Activated CD4-positive, alpha-beta T cell treated with anti-CD3 and anti-CD28 coated beads for 1 hour (primary cell): ENCODE measurements around the gene SMYD3.

Experiments
- DNase-seq: peaks from one replicate; pipeline ENCODE4 v3.0.0-alpha.2; 2020

Gene SMYD3

GRCh38 chr1:246301553-246302250 lies 205.4 kb downstream of the SMYD3 start:
- no peak for DNase-seq

- no peak for DNase-seq
Observed at GRCh38 chr1:246300626-246301549, 206.2 kb downstream of the SMYD3 start.

DNA sequence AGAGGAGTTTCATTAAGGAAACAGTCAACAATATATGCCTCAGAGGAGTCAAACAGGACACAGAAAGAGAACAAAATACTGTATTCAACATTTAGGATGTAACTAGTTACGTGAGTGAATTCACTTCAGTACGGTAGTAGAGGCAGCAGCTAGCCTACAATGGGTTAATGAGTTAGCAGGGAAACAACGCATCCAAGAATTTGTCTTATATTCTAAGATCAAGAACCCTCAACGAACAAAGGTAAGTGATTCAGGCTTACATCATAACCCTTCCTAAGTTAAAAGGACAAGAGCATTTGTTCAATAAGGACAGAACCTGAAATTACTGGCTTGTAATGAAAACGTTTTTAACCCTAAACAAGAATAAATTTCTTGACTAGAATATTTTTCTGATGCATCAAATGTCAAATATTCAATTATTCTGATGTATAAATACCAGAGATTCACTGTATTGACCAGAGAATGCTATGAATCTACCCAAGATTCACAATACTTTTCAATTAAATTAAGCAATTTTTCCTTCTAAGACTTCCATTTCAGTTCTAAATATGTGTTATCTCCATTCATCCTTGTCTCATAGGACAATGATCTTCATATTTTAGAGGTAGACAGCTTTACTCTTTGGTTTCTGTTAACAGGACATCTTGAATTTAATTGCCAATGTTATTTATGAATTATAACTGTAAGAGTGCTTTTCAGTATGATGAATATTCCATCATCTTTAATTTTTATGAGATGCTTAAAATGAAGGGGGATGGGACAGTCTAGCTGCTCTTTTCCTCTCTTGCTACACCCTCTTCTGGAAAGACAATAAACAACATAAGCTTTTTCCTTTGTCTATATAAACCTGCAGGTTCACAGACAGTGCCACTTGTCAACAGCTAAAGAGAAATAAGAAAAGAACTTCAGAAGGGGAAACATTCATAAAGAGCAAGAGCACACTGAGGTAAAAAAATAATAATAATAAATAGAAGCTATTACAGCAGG lies 209.5 kb downstream of the SMYD3 start:
- no peak for DNase-seq

DNA sequence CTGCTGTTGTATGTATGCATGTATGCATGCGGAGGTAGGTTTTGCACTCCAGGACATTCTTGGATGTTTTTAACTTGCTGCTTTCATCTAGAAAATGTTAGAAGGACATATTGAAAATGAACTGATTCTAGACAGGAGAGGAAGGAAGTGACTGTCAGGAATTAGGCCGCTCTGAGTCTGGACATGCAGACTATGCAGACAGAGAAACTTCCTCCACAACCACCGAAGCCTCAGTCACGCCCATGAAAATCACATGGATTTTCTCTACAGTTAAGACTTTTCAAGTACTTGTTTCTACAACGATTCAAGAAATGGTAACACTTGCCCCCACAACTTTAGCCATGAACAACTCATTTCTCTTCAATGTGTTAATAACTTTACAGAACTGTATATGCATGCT lies 211.1 kb downstream of the SMYD3 start:
- no peak for DNase-seq

DNA sequence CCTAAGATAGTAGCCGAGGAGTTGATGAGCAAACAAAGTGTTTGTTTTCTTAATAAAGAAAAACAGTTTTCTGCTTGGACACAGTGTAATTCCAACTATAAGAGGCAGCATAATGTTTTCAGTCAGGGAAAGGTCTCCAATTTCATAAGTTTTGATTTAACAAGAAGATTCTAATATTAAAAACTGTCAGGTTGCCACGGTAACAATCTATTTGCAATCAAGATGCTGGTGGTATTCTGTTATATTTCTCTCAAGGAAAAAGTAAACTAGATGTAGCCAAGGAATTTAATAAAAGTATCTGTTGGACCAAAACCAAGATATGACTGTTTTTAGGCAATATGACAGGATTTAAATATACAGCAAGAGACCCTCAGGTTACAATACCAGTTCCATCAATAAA lies 211.7 kb downstream of the SMYD3 start:
- DNase-seq = no peak

DNA sequence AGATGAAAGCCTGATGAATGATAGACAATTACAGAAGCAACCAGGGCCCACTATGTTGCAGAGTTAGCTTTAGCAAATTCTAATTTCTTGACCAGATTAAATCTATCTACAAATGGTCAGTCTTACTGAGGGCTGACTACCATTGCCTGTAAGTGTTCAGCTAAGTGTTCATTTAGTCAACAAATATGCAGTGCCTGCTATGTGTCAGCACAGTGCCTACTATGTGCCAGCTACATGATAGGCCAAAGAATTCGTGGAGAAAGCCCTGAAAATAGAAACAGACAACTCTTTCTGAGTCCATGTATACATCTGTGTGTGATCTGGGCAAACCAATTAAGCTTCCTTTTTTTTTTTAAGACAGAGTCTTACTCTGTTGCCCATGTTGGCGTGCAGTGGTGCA lies 212.8 kb downstream of the SMYD3 start:
- DNase-seq = no peak

GRCh38 chr1:246293366-246294121 lies 213.5 kb downstream of the SMYD3 start:
- DNase-seq = no peak

DNA sequence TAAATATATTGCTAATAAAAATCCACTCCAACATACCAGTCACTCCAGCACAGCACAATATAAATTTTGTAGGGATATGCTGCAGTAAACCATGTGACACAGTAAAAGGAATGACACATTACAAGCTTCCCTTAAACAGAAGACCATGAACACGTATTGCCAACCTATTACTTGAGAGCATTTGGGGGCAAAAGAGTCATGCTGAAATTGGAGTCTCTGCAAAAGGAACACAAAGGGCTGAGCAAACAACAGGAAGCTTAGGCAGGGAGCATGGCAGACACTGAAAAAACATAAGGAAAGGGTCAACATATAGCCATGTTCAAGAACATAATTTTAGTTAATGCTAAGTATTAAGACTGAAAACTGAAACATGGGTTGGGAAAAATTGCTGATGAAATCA lies 214.5 kb downstream of the SMYD3 start:
- no peak for DNase-seq

- no peak for DNase-seq
Observed at GRCh38 chr1:246291127-246291526, 216.0 kb downstream of the SMYD3 start.

DNA sequence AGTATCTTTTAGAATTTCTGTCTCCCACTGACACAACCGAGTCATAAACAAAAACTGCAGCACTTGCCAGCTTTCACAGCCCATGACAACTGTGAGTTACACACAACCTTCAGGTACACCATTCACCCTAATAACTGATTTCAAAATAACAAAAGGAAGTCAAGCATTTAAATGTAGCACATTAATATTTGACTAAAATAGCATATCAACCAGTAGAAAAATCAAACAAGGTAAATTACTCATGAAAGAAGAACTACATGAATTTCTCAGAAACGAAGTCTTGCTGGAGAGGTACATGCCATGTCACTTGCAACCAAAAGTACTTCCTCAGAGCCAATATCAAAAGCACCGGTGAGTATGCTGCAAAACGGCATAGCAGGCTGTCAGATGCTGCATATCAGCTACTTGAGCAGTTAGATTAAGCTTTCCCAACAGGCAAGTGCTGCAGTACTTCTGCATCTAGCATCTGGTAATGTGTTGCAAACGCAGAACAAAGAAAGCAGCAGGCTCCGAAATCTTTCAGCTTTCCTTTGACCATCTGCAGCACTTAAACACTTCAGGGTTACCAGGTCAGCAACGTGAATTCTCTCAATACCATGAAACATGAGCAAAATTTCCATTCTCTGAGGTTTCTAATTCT lies 223.2 kb downstream of the SMYD3 start:
- no peak for DNase-seq

DNA sequence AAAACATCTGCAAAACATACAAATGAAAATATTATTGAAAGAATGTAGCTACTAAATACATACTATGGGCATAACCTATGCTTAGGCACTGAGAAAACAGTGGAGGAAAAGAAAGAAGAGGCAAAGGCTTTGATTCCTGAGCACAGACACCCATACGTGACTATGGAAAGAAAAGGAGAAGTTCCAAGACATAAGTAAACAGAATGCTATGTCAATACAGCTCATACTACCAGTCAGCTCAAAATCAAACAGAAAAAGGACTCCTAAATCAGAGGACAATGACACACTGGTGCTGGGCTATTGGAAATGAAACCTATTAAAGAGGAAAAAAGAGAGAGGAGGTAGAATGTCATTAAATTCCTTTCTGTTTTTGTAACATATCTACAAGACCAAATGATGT lies 225.4 kb downstream of the SMYD3 start:
- DNase-seq = no peak

GRCh38 chr1:246281195-246281594 lies 225.9 kb downstream of the SMYD3 start:
- DNase-seq = no peak

GRCh38 chr1:246280551-246280950 lies 226.5 kb downstream of the SMYD3 start:
- no peak for DNase-seq

DNA sequence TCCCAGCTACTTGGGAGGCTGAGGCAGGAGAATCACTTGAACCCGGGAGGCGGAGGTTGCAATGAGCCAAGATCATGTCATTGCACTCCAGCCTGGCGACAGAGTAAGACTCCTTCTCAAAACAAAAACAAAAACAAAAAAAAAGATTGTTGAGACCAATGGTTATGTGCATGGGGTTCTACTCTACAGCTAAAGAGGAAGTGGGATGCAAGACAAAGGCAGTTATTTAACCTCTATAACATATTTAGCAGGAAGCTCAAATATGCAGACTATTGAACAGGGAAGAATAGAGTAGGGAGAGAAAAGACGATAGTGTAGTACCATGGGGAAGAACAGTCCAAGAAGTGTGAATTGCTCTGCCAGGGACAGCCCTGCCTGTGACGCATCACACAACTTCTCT lies 227.7 kb downstream of the SMYD3 start:
- DNase-seq = no peak

GRCh38 chr1:246278371-246278770 lies 228.7 kb downstream of the SMYD3 start:
- no peak for DNase-seq

- no peak for DNase-seq
Observed at GRCh38 chr1:246275036-246275435, 232.0 kb downstream of the SMYD3 start.

GRCh38 chr1:246274186-246274585 lies 232.9 kb downstream of the SMYD3 start:
- no peak for DNase-seq

DNA sequence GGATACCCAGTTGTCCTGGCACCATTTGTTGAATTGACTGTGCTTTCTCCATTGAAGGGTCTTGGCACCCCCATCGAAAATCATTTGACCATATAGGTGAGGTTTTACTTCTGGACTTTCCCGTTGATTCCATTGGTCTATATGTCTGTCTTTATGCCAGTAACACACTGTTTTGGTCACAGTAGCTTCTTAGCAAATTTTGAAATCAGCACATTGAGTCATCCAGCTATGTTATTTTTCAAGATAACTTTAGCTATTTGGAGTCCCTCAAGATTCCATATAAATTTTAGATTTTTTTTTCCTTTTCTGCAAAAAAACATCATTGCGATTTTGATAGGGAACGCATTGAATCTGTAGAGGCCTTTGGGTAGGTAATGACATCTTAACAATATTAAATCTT lies 235.6 kb downstream of the SMYD3 start:
- DNase-seq = no peak

DNA sequence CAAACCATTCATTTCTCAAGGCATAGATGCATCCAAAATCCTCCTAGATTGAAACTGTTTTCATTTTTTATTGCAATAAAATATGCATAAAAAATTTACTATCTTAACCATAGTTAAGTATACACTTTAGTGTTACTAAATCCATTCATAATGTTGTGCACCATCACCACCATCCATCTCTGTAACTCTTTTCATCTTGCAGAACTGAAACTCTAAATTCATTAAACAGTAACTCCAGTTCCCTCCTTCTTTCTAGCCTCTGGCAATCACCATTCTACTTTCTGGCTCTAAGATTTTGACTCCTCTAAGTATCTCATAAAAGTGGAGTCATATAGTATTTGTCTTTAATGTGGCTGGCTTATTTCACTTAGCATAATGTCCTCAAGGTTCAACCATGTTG lies 236.8 kb downstream of the SMYD3 start:
- DNase-seq = no peak

DNA sequence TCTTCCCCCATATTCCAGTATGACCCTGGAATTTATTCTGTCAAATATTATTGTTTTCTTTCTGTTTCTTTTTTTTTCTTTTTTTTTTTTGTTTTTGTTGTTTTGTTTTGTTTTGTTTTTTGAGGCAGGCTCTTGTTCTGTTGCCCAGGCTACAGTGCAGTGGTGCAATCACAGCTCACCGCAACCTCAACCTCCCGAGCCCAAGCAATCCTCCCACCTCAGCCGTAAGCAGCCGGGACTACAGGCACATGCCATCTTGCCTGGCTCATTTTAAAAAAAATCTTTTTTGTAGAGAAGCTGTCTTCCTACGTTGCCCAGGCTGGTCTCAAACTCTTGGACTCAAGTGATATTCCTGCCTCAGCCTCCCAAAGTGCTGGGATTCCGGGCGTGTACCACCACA lies 237.6 kb downstream of the SMYD3 start:
- no peak for DNase-seq

GRCh38 chr1:246267896-246268295 lies 239.2 kb downstream of the SMYD3 start:
- no peak for DNase-seq

GRCh38 chr1:246267426-246267825 lies 239.7 kb downstream of the SMYD3 start:
- DNase-seq = no peak
